UCSD-AML1 (cell line): Measurements from ENCODE around the gene CENPQ.
"Not testable (repeated sequence)": the region's sequence is repeated elsewhere in the genome, so short reads cannot be mapped to it uniquely, and the experiment has no call there.

Source experiments
- DNase-seq: peaks from one replicate; lab custom pipeline; 2025; ENCODE audit not compliant: unreplicated experiment; lab: John Stamatoyannopoulos, UW

Gene CENPQ

DNA sequence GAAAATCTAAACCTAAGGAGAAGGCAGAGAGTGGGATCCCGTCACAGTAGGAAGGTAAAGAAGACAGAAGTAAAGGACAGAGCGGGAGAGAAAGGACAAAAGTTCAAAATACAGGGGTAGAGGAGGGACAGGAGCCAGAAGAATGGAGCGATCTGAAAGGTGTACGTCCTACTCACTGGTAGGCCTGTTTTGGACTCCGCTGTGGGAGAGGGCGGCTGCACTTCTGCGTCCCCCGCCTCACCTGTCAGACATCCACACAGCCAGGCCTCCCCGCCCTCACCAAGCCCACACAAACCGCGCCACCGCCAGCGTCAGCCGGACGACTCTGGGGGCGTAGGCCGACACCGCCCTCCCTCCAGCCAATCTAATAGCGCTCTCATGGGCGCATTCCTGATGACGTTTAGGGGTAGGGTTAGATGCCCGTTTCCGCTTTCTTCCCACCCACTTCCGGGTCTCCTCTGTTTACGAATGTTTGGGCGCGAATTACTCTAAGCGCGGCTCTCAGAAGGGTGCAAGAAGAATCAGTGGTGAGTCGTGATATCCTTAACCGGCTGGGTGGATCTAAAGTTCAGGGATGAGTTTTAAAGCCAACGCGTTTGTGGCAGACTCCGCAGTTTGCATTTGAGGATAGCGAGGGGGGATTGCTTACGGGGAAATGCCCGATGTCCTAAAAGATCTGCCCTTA lies at the start of gene CENPQ, which contains the start of gene MMUT:
Gene CENPQ (plus strand): TSS at position 444 of the 685 bp plus-strand sequence. CDS start 6,807 bp downstream, outside the sequence.
Gene MMUT (minus strand): TSS at position 327 of the 685 bp plus-strand sequence. CDS start 3,787 bp downstream, outside the sequence.
- peak; percentile 89 for DNase-seq

DNA sequence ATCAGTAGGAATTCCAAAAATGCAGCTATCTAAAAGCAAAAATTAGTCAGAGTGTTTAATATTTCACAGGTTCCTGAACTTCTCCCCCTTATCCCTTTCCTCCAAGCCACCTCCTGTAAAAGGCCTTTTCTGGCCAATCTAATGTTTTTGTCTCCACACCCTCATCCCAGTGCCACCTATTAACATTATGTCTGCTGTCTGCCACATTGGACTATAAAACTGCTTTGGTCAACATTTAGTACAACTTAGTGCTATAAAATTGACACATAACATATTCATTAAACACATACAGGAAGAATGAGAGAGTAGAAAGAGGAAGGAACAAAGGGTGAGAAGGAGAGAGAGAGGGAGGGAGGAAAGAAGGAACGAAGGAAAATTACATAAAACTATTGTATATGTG lies 47.8 kb upstream of the CENPQ start:
- DNase-seq, result no peak

DNA sequence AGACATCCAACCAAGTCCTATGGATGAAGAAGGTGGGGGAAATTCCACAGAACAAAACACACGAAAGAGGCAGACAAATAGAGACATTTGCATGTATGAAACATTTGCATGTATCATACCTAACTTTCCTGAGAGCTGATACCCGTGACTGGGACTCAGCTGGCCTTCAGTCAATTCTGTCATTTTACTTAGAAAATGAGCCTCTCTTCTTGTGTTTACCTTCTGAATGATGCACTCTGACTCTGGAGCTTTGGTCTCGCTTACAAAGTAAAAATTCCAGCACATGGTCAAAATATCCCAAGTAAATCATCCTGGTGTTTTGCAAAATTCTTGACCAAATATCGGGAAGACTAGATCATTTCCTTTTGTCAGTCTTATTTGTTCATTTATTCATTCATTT lies 47.0 kb upstream of the CENPQ start:
- DNase-seq, result no peak

DNA sequence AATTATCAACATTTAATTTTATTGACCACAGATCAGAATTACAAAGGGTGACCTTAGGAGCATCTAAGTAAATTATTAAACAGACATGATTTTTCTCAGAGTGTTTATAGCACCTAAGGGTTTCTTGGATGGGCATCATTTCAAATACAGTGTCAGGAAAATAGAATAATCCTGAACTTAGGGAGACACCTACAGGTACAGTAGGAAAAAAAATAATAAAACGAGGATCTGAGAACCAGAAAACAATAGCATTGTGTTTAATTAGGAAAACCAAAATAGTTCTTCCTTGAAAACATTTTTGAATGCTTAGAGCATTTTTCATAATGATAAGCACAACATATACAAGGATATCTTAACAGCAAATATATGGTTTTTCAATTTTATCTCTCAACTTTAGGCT lies 39.4 kb upstream of the CENPQ start:
- DNase-seq, result no peak

DNA sequence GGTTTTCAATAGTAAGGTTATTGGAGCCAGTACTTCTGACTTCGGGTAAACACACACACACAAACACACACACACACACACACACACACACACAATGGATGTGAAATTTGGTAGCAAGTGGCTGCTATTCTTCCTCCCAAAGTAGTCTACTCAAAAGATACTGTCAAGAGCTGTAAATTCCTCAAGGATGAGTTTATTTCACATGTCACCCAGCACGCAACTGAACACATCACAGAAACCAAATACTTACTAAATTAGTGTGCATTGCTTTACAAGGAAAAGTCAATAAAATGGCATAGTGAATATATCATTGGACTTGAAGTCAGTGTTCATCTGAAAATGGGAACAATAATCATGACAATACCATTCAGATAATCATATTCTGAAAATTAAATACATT lies 33.0 kb upstream of the CENPQ start:
- no peak for DNase-seq

- DNase-seq, result no peak
Measured at GRCh38 chr6:49430866-49431265, 32.3 kb upstream of the CENPQ start.

GRCh38 chr6:49453221-49453620 lies 9.9 kb upstream of the CENPQ start:
- peak; percentile 9 for DNase-seq

- DNase-seq, result no peak
Measured at GRCh38 chr6:49454787-49455709, 8.1 kb upstream of the CENPQ start.

DNA sequence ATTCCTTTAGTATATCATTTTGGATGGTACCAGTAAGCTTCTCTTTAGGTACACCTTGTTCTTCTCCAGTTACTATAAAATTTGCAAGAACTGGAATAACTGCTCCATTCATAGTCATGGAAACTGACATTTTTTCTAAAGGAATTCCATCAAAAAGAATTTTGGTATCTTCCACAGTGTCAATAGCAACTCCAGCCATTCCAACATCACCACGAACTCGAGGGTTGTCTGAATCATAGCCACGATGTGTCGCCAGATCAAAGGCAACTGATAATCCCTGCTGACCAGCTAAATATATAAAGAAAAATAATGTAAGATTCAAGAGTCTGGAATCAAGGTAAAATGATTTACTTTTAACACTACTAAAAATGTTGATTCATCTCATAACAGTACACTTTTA lies 5.4 kb upstream of the CENPQ start:
- DNase-seq, result no peak

GRCh38 chr6:49462071-49462470 lies 1.1 kb upstream of the CENPQ start:
- DNase-seq, result no peak

DNA sequence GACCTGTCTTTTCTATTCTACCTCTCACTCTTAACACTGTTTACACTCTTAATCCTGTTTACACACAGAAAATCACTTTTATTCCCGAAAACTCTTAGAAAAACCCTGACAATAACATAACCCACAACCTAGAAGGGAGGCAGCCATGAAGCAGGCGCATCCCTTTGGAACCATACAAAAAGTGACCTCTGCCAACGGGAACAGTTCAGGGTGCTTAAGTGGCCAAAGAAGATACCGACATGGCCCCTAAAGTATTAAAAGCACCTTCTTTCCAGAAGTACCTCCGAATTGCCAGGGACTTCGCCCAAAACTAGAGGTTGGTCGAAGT lies 607 bp upstream of the CENPQ start:
- DNase-seq, result no peak

- no peak for DNase-seq
Measured at GRCh38 chr6:49463612-49463967, 420 bp downstream of the CENPQ start.

- DNase-seq, result no peak
Measured at GRCh38 chr6:49464691-49465090, 1.5 kb downstream of the CENPQ start.

GRCh38 chr6:49468042-49468441 lies 4.9 kb downstream of the CENPQ start:
- DNase-seq, result no peak

DNA sequence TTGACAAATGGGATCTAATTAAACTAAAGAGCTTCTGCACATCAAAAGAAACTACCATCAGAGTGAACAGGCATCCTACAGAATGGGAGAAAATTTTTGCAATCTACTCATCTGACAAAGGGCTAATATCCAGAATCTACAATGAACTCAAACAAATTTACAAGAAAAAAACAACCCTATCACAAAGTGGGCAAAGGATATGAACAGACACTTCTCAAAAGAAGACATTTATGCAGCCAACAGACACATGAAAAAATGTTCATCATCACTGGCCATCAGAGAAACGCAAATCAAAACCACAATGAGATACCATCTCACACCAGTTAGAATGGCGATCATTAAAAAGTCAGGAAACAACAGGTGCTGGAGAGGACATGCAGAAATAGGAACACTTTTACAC lies 13.4 kb downstream of the CENPQ start:
- DNase-seq, result not testable (repeated sequence)

DNA sequence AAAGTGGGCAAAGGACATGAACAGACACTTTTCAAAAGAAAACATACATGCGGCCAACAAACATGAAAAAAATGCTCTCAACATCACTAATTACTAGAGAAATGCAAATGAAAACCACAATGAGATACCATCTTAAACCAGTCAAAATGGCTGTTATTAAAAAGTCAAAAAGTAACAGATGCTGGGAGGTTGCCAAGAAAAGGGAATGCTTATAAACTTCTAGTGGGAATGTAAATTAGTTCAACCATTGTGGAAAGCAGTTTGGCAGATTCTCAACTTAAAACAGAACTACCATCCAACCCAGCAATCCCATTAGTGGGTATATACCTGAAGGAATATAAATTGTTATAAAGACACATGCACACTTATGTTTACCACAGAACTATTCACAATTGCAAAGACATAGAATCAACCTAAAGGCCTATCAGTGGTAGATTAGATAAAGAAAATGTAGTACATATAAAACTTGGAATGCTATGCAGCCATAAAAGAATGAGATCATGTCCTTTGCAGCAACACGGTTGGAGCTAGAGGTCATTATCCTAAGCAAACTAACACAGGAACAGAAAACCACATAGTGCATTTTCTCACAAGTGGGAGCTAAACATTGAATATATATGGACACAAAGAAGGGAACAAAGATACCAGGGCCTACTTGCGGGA lies 16.3 kb downstream of the CENPQ start:
- DNase-seq, result no peak

GRCh38 chr6:49481846-49482245 lies 18.7 kb downstream of the CENPQ start:
- DNase-seq, result not testable (repeated sequence)

DNA sequence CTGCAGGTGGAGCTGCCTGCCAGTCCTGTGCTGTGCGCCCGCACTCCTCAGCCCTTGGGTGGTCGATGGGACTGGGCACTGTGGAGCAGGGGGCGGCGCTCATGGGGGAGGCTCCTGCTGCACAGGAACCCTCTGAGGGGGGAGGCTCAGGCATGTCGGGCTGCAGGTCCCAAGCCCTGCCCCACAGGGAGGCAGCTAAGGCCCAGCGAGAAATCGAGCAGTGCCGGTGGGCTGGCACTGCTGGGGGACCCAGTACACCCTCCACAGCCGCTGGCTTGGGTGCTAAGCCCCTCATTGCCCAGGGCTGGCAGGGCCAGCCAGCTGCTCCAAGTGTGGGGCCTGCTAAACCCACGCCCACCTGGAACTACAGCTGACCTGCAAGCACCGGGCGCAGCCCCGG lies 20.2 kb downstream of the CENPQ start:
- not testable (repeated sequence) for DNase-seq

DNA sequence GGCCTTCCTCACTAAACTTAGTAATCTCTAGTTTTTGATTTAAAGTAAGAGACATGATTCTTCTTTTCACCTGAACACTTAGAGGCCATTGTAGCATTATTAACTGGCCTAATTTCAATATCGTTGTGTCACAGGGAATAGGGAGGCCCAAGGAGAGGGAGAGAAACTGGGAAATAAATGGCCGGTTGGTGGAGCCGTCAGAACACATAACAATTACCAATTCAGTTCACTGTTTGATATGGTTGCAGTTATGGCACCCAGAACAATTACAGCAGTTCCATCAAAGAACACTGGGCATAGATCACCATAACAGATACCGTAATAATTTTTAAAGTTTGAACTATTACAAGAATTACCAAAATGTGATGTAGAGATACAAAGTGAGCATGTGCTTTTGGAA lies 27.5 kb downstream of the CENPQ start:
- no peak for DNase-seq

- no peak for DNase-seq
Measured at GRCh38 chr6:49497304-49497703, 34.1 kb downstream of the CENPQ start.

GRCh38 chr6:49499126-49499525 lies 36.0 kb downstream of the CENPQ start:
- DNase-seq, result no peak

GRCh38 chr6:49499623-49500022 lies 36.5 kb downstream of the CENPQ start, which contains the start of gene GLYATL3:
GLYATL3 (plus strand) TSS chr6:49499923; CDS start chr6:49511991, 12,068 bp downstream.
- DNase-seq, result no peak
